Esophagus squamous epithelium (tissue), 5 donors: ENCODE data around the gene CDH15. TPM values are rescaled to one million over a fixed set of nuclear protein-coding genes. Genes with fewer than 3 reads are reported as not detected.

ENCODE experiments used
- DNase-seq: peaks from one replicate; lab custom pipeline; 2025; lab: John Stamatoyannopoulos, UW
- H3K27ac ChIP-seq, 4 donors: fragments of 200-600 bp; sonication (generic); one replicate each; pipeline ENCODE4 v1.5.1; 2016 to 2019; ENCODE audit warnings: mild to moderate bottlenecking in 1 of 4
- H3K27me3 ChIP-seq, 4 donors: fragments of 200-600 bp; sonication (generic); 1 replicate in 3 of 4; 2 replicates in 1 of 4; pipeline versions ENCODE4 v1.5.1 to v1.6.0; 2017 to 2021; ENCODE audit warnings: antibody characterized with exemption in 1 of 4
- H3K36me3 ChIP-seq, 3 donors: fragments of 200-600 bp; sonication (generic); one replicate each; pipeline ENCODE4 v1.5.1; 2016 to 2019
- H3K4me1 ChIP-seq, 3 donors: fragments of 200-600 bp; sonication (generic); one replicate each; pipeline ENCODE4 v1.5.1; 2017 to 2019
- H3K4me3 ChIP-seq, 4 donors: fragments of 200-600 bp; sonication (generic); 1 replicate in 3 of 4; 2 replicates in 1 of 4; pipeline ENCODE4 v1.5.1; 2016 to 2019; ENCODE audit warnings: mild to moderate bottlenecking in 2 of 4, moderate library complexity in 1 of 4
- H3K9me3 ChIP-seq, 3 donors: fragments of 200-600 bp; sonication (generic); one replicate each; pipeline ENCODE4 v1.5.1; 2016 to 2019
- POLR2A ChIP-seq, 4 donors: fragments of 450-650 bp; IDR thresholded peaks; one replicate each; pipeline ENCODE4 v1.6.1; 2017; ENCODE audit warnings: antibody characterized with exemption in 4 of 4, mild to moderate bottlenecking in 4 of 4, moderate library complexity in 3 of 4
- WGBS, 2 donors: methylation state at CpG; one replicate each; pipeline ENCODE4 v1.1.5; 2018; 5-methylcytosine and 5-hydroxymethylcytosine counted together
- intact Hi-C: fragments of 100-400 bp; cut with DNase I; formaldehyde crosslinking; loops from one replicate; pipeline ENCODE4 v1.15.0; 2022
- total RNA-seq, 4 donors: library from RNA; depleted of rRNA; stranded (reverse); fragments of >200 nt; gene quantifications; one replicate each; pipeline ENCODE4 v1.1.0, GENCODE V29; 2016
- TF ChIP-seq, protein P1 (sequence below), 6 experiments: fragments of 450-650 bp in 4 of 6; fragments of 200-600 bp in 2 of 6; sonication (generic) in 2 of 6; IDR thresholded peaks; one replicate each; pipeline ENCODE4 v1.5.1; 2016 to 2019; ENCODE audit warnings: antibody characterized with exemption in 6 of 6, mild to moderate bottlenecking in 4 of 6, moderate library complexity in 4 of 6
- donor health status: DM: yes; HTN: yes; CAD: no.

The CDH15 gene
- total RNA-seq, 4 donors from 2014 or later, result not detected

- Histone ChIP-seq H3K9me3 (no peaks in the 10 kb centered on the region), H3K27me3 (peaks cover 0 to 99% (median 3%) of the 10 kb centered on the region in 4 donors), H3K27ac (no peak overlapping the region), H3K36me3 (no peaks in the 10 kb centered on the region), H3K4me3 (no peak overlapping the region), H3K4me1 (peaks cover 10 to 24% (median 14%) of the 10 kb centered on the region in 3 donors)
- 20 to 55% methylated on average over 2 to 5 of the region's 20 CpGs for WGBS, 2 donors
- intact Hi-C loops, result no loop called here
- DNase-seq, result no peak
- no peak for TF ChIP-seq POLR2A (IDR thresholded peaks at IDR 0.05)
- TF ChIP-seq, protein P1, sequence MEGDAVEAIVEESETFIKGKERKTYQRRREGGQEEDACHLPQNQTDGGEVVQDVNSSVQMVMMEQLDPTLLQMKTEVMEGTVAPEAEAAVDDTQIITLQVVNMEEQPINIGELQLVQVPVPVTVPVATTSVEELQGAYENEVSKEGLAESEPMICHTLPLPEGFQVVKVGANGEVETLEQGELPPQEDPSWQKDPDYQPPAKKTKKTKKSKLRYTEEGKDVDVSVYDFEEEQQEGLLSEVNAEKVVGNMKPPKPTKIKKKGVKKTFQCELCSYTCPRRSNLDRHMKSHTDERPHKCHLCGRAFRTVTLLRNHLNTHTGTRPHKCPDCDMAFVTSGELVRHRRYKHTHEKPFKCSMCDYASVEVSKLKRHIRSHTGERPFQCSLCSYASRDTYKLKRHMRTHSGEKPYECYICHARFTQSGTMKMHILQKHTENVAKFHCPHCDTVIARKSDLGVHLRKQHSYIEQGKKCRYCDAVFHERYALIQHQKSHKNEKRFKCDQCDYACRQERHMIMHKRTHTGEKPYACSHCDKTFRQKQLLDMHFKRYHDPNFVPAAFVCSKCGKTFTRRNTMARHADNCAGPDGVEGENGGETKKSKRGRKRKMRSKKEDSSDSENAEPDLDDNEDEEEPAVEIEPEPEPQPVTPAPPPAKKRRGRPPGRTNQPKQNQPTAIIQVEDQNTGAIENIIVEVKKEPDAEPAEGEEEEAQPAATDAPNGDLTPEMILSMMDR (IDR thresholded peaks at IDR 0.05), result no peak
Measured at GRCh38 chr16:89175280-89176146, 4.0 kb downstream of the CDH15 start.

- Histone ChIP-seq H3K27ac (no peak overlapping the region), H3K27me3 (peaks cover 0 to 99% (median 0%) of the 10 kb centered on the region in 4 donors), H3K36me3 (no peaks in the 10 kb centered on the region), H3K4me3 (no peak overlapping the region), H3K9me3 (no peaks in the 10 kb centered on the region), H3K4me1 (peaks cover 4 to 17% (median 8%) of the 10 kb centered on the region in 3 donors)
- WGBS, 2 donors, result 90% methylated on average over 2 of the region's 27 CpGs; no CpG with 5 or more reads in 1 of the 2 donors
- intact Hi-C loops, result no loop called here
- TF ChIP-seq, protein P1 (IDR thresholded peaks at IDR 0.05), result no peak
- TF ChIP-seq POLR2A (IDR thresholded peaks at IDR 0.05), result no peak
- DNase-seq, result no peak
Measured at GRCh38 chr16:89176147-89176690, 4.7 kb downstream of the CDH15 start.

GRCh38 chr16:89176717-89177116 is 5.2 kb downstream of the CDH15 start:
- no peak for TF ChIP-seq POLR2A (IDR thresholded peaks at IDR 0.05)
- TF ChIP-seq, protein P1 (IDR thresholded peaks at IDR 0.05), result no peak
- Histone ChIP-seq H3K27ac (no peak overlapping the region), H3K4me1 (peaks cover 1 to 12% (median 5%) of the 10 kb centered on the region in 3 donors), H3K36me3 (no peaks in the 10 kb centered on the region), H3K4me3 (no peak overlapping the region), H3K9me3 (no peaks in the 10 kb centered on the region), H3K27me3 (peaks cover 0 to 99% (median 0%) of the 10 kb centered on the region in 4 donors)
- DNase-seq, result no peak
- 94% methylated on average over 2 to 6 of the region's 9 CpGs for WGBS, 2 donors
- intact Hi-C loops, result no loop called here

DNA sequence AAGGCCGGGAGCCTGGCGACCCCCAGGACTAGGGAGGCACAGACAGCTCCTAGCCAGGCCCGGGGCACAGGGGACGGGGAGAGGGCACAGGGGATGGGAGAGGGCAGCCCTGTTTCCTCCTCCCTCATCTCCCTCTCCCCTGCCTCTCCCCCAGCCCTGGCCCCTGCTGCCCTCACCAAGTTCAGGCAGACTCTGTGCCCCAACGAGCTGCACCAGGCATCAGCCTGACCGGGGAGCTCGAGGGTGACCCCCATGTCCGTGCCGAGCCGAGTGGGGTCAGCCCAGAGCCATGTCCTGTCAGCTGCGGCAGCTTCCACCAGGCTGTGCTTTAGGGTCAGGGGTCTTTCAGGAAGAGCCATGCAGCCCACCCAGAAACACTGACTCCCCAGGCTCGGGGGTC is 6.0 kb downstream of the CDH15 start:
- intact Hi-C loops, result no loop called here
- H3K27ac ChIP-seq, result no peak overlapping the region
- H3K4me3 ChIP-seq, result no peak overlapping the region
- peaks cover 0 to 7% (median 0%) of the 10 kb centered on the region in 3 donors for H3K4me1 ChIP-seq
- peaks cover 0 to 95% (median 0%) of the 10 kb centered on the region in 4 donors for H3K27me3 ChIP-seq
- 50 to 72% methylated on average over 2 to 4 of the region's 12 CpGs for WGBS, 2 donors
- no peak for DNase-seq
- TF ChIP-seq, protein P1 (IDR thresholded peaks at IDR 0.05), result no peak
- TF ChIP-seq POLR2A (IDR thresholded peaks at IDR 0.05), result no peak
- no peaks in the 10 kb centered on the region for H3K36me3 ChIP-seq
- H3K9me3 ChIP-seq, result no peaks in the 10 kb centered on the region
